HepG2 (cell line): ENCODE measurements around the gene TRAK1. TPM values are rescaled to one million over a fixed set of nuclear protein-coding genes. Genes with fewer than 3 reads are reported as not detected.
A peak's percentile ranks its signal among the peaks of the same experiment; 100 is the strongest.

Experiments used
- ARNT ChIP-seq: fragments of 450-650 bp; IDR thresholded peaks from 2 replicates; pipeline ENCODE4 v1.6.1; 2017
- FOXK2 ChIP-seq: fragments of 450-650 bp; IDR thresholded peaks from 2 replicates; pipeline ENCODE4 v1.6.1; 2016
- GRHL1 ChIP-seq: sonication (generic); formaldehyde crosslinking; conservative IDR thresholded peaks from 2 replicates; pipeline ENCODE4 v1.8.0; 2022; ENCODE audit warnings: missing genetic modification reagents
- KDM3A ChIP-seq: IDR thresholded peaks from 2 replicates; pipeline ENCODE4 v1.6.1; 2018; ENCODE audit warnings: low read depth, missing compliant biosample characterization
- MEF2D ChIP-seq: sonication (generic); formaldehyde crosslinking; IDR thresholded peaks from 2 replicates; pipeline ENCODE4 v1.5.1; 2020; ENCODE audit warnings: mild to moderate bottlenecking, missing genetic modification reagents
- PAWR ChIP-seq: sonication (generic); formaldehyde crosslinking; IDR thresholded peaks from 2 replicates; pipeline ENCODE4 v1.4.0; 2020; ENCODE audit warnings: missing genetic modification reagents, mild to moderate bottlenecking, borderline replicate concordance
- PHF21A ChIP-seq: sonication (generic); formaldehyde crosslinking; IDR thresholded peaks from 2 replicates; pipeline ENCODE4 v1.5.0; 2020; ENCODE audit warnings: mild to moderate bottlenecking, missing genetic modification reagents
- SNAI1 ChIP-seq: sonication (generic); formaldehyde crosslinking; IDR thresholded peaks from 2 replicates; pipeline ENCODE4 v1.5.0; 2020; ENCODE audit warnings: mild to moderate bottlenecking, missing genetic modification reagents, borderline replicate concordance
- ZNF101 ChIP-seq: sonication (generic); formaldehyde crosslinking; IDR thresholded peaks from 2 replicates; pipeline ENCODE4 v1.4.0; 2020; ENCODE audit warnings: mild to moderate bottlenecking, low read depth, missing genetic modification reagents, borderline replicate concordance
- ZNF34 ChIP-seq: sonication (generic); formaldehyde crosslinking; IDR thresholded peaks from 2 replicates; pipeline ENCODE4 v1.4.0; 2020; ENCODE audit warnings: mild to moderate bottlenecking, missing genetic modification reagents, borderline replicate concordance
- ZNF382 ChIP-seq: sonication (generic); formaldehyde crosslinking; IDR thresholded peaks from 2 replicates; pipeline ENCODE4 v1.5.0; 2020; ENCODE audit warnings: missing genetic modification reagents, mild to moderate bottlenecking, borderline replicate concordance
- ZNF503 ChIP-seq: sonication (generic); formaldehyde crosslinking; IDR thresholded peaks from 2 replicates; pipeline ENCODE4 v1.4.0; 2020; ENCODE audit warnings: missing genetic modification reagents
- ZNF512 ChIP-seq: sonication (generic); formaldehyde crosslinking; IDR thresholded peaks from 2 replicates; pipeline ENCODE4 v1.4.0; 2020; ENCODE audit warnings: mild to moderate bottlenecking, missing genetic modification reagents
- ZNF678 ChIP-seq: sonication (generic); formaldehyde crosslinking; IDR thresholded peaks from 2 replicates; pipeline ENCODE4 v1.4.0; 2020; ENCODE audit warnings: mild to moderate bottlenecking, missing genetic modification reagents
- ZNF790 ChIP-seq: sonication (generic); formaldehyde crosslinking; IDR thresholded peaks from 2 replicates; pipeline ENCODE4 v1.8.0; 2022; ENCODE audit warnings: missing genetic modification reagents, mild to moderate bottlenecking, borderline replicate concordance
- ZNF792 ChIP-seq: IDR thresholded peaks from 2 replicates; pipeline ENCODE4 v1.6.1; 2016
- polyA plus RNA-seq, 8 experiments: library from polyadenylated mRNA; depleted of rRNA in 3 of 8; stranded (reverse) in 7 of 8; unstranded in 1 of 8; fragments of >200 nt; fragmentation: Illumina TruSeq in 4 of 8; extraction: Trizol in 4 of 8; gene quantifications; 2 replicates each; pipeline versions ENCODE4 v1.2.1 to v1.2.3, GENCODE V29; 2011 to 2016; ENCODE audit warnings: low read depth in 4 of 8, missing spikeins in 1 of 8, mixed read lengths in 1 of 8; ENCODE audit not compliant: insufficient read depth in 1 of 8
- total RNA-seq, 5 experiments: library from RNA; depleted of rRNA; stranded (reverse); fragments of >200 nt; fragmentation: Illumina TruSeq; extraction: Trizol; gene quantifications; 2 replicates each; pipeline ENCODE4 v1.2.3, GENCODE V29; 2016; ENCODE audit warnings: low read depth in 1 of 5
- TF ChIP-seq, protein P1 (sequence below): sonication (generic); formaldehyde crosslinking; IDR thresholded peaks from 2 replicates; pipeline ENCODE4 v1.5.1; 2020; ENCODE audit warnings: missing genetic modification reagents, mild to moderate bottlenecking, borderline replicate concordance
- TF ChIP-seq, protein P2 (sequence below): IDR thresholded peaks from 2 replicates; pipeline ENCODE4 v1.6.1; 2016; ENCODE audit warnings: mild to moderate bottlenecking
- TF ChIP-seq, protein P3 (sequence below): sonication (generic); formaldehyde crosslinking; IDR thresholded peaks from 2 replicates; pipeline ENCODE4 v1.5.0; 2020; ENCODE audit warnings: mild to moderate bottlenecking, low read depth, missing genetic modification reagents, borderline replicate concordance

Gene TRAK1
- total and polyA plus RNA-seq, 2 of the 13 experiments (the other 11 are each of a cell fraction or from before 2014, with no cell fraction given): 20.5 to 46.6 TPM

DNA sequence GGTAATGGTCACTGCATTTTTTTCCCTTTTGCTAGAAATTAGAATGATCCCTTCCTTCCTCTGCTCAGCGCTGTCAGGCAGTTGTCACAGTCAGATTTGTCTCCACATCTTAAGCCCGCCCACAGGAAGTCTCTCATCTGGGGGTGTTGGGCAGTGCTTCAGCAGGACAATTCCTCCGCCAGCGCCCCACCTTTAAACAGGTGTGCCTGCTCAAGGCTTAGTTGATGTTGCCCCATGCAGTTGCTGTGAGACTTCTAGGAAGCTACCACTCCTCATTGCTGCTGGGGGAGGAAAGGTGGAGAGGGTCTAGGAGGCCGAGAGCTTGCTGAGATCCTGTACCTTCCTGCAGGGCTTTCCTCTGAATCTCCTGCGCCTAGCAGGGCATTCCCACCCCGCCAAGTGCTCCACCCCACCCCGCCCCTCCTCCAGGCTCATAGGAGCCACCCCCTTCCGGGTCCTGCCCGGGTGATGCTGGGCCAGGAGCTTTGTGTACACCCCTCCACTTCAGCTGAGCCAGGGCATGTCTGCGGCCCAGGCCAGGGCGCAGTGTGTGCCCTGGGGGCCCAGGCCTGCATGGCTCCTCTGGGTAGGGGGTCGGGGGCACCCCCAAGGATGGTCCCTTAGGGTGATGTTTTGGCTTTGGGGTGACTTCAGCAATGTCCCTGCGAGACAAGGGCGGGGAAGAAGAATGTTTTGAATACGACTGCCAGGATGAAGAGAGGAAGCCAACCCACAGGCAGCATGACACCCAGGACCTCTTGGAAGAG lies 68.7 kb downstream of the TRAK1 start (continued):
- no peak for TF ChIP-seq ZNF678 (CRISPR knock-in tag)
- TF ChIP-seq PHF21A: peak; percentile 36
- TF ChIP-seq ZNF790: 0 out of 2 replicates have a peak, but pooled peaks have one; percentile 69
- no peak for TF ChIP-seq GRHL1
- TF ChIP-seq ZNF512: no peak
- TF ChIP-seq ARNT: no peak
- no peak for TF ChIP-seq ZNF503 (CRISPR knock-in tag)
- TF ChIP-seq SNAI1 (CRISPR knock-in tag): no peak
- TF ChIP-seq, protein P1, sequence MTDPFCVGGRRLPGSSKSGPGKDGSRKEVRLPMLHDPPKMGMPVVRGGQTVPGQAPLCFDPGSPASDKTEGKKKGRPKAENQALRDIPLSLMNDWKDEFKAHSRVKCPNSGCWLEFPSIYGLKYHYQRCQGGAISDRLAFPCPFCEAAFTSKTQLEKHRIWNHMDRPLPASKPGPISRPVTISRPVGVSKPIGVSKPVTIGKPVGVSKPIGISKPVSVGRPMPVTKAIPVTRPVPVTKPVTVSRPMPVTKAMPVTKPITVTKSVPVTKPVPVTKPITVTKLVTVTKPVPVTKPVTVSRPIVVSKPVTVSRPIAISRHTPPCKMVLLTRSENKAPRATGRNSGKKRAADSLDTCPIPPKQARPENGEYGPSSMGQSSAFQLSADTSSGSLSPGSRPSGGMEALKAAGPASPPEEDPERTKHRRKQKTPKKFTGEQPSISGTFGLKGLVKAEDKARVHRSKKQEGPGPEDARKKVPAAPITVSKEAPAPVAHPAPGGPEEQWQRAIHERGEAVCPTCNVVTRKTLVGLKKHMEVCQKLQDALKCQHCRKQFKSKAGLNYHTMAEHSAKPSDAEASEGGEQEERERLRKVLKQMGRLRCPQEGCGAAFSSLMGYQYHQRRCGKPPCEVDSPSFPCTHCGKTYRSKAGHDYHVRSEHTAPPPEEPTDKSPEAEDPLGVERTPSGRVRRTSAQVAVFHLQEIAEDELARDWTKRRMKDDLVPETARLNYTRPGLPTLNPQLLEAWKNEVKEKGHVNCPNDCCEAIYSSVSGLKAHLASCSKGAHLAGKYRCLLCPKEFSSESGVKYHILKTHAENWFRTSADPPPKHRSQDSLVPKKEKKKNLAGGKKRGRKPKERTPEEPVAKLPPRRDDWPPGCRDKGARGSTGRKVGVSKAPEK (CRISPR knock-in tag): no peak
- no peak; the same call in 1 of the 2 replicates for TF ChIP-seq MEF2D (CRISPR knock-in tag)
- TF ChIP-seq FOXK2: no peak
- TF ChIP-seq, protein P2, sequence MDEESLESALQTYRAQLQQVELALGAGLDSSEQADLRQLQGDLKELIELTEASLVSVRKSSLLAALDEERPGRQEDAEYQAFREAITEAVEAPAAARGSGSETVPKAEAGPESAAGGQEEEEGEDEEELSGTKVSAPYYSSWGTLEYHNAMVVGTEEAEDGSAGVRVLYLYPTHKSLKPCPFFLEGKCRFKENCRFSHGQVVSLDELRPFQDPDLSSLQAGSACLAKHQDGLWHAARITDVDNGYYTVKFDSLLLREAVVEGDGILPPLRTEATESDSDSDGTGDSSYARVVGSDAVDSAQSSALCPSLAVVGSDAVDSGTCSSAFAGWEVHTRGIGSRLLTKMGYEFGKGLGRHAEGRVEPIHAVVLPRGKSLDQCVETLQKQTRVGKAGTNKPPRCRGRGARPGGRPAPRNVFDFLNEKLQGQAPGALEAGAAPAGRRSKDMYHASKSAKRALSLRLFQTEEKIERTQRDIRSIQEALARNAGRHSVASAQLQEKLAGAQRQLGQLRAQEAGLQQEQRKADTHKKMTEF (CRISPR knock-in tag): 0 out of 2 replicates have a peak, but pooled peaks have one; percentile 45
- no peak for TF ChIP-seq ZNF101 (CRISPR knock-in tag)
- no peak for TF ChIP-seq ZNF34
- TF ChIP-seq PAWR (CRISPR knock-in tag): no peak
- TF ChIP-seq ZNF382 (CRISPR knock-in tag): no peak
- no peak for TF ChIP-seq KDM3A
- TF ChIP-seq, protein P3, sequence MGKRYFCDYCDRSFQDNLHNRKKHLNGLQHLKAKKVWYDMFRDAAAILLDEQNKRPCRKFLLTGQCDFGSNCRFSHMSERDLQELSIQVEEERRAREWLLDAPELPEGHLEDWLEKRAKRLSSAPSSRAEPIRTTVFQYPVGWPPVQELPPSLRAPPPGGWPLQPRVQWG: no peak
- TF ChIP-seq ZNF792 (CRISPR knock-in tag): 0 out of 2 replicates have a peak, but pooled peaks have one; percentile 30
